GM18951 (cell line): ENCODE measurements around the gene CELA2A.
"Not testable (repeated sequence)": the region's sequence is repeated elsewhere in the genome, so short reads cannot be mapped to it uniquely, and the experiment has no call there.

Experiments
- POLR2A ChIP-seq: IDR thresholded peaks from 4 replicates; pipeline ENCODE4 v1.6.1; 2011; ENCODE audit warnings: mild to moderate bottlenecking; ENCODE audit not compliant: insufficient read length, insufficient read depth; ENCODE audit errors: extremely low read depth
- in situ Hi-C: fragments of 300-500 bp; cut with MboI; formaldehyde crosslinking; loops from one replicate; pipeline ENCODE4 v1.12.0; 2022; ENCODE audit warnings: low sequenced_read_pairs, mixed read lengths, inconsistent platforms; ENCODE audit not compliant: unreplicated experiment

The CELA2A gene

GRCh38 chr1:15459771-15460707 lies 3.5 kb downstream of the CELA2A start:
- in situ Hi-C loops, result no loop called here
- no peak for TF ChIP-seq POLR2A

DNA sequence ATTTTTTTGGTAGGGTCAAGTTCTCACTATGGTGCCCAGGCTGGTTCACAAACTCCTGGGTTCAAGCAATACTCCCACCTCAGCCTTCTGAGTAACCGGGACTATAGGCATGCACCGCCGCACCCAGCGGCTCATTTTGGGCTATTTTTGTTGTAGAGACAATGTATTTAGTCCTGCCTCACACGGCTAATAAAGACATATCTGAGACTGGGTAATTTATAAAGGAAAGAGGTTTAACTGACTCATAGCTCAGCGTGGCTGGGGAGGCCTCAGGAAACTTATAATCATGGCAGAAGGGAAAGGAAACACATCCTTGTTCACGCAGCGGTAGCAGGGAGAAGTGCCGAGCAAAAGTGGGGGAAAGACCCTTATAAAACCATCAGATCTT lies 4.2 kb downstream of the CELA2A start:
- no peak for TF ChIP-seq POLR2A
- in situ Hi-C loops, result no loop called here

DNA sequence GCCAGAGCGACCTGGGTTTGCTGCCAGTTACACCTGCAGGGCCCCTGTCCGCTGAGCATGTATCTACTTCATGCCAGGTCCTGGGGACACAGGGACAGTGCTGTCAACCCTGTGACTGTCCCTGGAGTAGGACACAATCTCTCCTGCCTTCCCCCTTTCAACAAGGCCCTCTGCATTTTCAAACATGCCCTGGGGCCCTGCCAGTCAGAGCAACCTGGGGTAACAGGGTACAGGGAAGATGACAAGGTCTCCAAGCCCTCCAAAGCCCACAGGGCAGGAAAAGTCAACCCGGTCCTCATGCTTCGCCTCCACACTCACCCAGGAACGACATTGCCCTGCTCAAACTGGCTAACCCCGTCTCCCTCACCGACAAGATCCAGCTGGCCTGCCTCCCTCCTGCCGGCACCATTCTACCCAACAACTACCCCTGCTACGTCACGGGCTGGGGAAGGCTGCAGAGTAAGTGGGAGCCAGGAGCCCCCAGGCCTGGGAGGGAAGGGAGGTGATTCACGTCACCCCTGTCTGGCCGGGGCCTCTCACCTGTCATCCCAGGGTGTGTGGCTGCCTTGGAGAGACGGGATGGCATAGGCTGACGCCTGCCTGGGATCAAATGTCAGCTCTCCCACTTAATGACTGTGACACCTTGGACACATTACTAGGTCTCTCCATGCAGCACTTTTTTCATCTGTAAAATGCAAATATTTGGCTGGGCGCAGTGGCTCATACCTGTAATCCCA lies 6.7 kb downstream of the CELA2A start:
- in situ Hi-C loops, result not testable (repeated sequence)

DNA sequence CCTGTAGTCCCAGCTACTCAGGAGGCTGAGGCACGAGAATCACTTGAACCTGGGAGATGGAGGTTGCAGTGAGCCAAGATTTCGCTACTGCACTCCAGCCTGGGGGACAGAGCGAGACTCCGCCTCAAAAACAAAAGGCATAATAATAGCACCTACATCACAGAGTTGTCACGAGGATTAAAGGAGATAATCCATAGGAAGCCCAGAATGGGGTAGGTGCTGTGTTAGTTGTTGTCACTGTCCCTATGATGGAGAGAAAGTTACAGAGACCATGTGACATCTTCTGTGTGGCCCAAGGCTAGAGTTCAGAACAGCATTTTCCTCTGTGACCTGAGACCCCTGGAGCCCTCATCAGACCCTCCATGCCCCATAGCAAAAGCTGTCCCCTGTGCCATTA lies 7.4 kb downstream of the CELA2A start:
- in situ Hi-C loops, result not testable (repeated sequence)

DNA sequence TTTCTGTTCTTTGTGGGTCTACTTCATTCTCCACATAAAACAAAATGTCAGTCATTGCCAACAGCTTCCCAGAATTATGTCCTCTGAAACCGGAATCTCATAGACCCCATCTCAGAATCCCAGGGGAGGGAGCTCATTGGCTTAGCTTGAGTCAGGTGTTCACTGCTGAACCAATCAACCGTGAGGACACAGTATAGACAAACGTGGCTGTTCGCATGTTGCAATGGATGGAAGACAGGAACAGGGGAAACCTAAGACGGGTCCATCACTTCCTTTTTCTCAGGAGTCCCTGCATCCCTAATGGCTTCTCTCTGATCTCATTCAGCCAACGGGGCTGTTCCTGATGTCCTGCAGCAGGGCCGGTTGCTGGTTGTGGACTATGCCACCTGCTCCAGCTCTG lies 9.1 kb downstream of the CELA2A start:
- TF ChIP-seq POLR2A, result no peak
- in situ Hi-C loops, result no loop called here

DNA sequence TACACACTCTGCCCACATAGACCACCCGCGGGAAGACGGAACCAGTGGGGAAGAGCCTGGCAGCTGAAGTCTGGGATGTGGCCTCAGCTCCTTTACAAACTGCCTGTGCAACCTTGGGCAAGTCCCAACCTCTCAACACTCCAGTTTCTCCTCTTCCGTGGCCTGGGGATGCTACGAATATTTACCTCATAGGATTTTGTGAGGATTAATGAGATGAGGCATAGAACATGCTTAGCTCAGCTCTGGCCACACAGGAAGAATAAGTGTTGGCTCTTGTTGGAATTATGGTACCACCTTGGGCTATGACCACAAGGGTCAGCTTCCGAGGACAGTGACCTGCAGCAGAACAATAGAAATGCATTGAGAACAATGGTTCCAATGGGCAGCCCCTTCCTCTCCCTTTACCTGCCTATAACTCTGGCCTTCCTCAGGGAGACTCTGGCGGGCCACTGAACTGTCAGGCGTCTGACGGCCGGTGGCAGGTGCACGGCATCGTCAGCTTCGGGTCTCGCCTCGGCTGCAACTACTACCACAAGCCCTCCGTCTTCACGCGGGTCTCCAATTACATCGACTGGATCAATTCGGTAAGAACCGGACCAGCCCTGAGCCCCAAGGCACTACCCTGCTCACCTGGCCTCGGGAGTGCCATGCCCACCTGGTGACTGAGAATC lies 10.6 kb downstream of the CELA2A start:
- in situ Hi-C loops, result not testable (repeated sequence)

- no peak for TF ChIP-seq POLR2A
- in situ Hi-C loops, result no loop called here
Measured at GRCh38 chr1:15468145-15468544, 11.6 kb downstream of the CELA2A start.

- no peak for TF ChIP-seq POLR2A
- in situ Hi-C loops, result no loop called here
Measured at GRCh38 chr1:15469361-15469760, 12.8 kb downstream of the CELA2A start.

DNA sequence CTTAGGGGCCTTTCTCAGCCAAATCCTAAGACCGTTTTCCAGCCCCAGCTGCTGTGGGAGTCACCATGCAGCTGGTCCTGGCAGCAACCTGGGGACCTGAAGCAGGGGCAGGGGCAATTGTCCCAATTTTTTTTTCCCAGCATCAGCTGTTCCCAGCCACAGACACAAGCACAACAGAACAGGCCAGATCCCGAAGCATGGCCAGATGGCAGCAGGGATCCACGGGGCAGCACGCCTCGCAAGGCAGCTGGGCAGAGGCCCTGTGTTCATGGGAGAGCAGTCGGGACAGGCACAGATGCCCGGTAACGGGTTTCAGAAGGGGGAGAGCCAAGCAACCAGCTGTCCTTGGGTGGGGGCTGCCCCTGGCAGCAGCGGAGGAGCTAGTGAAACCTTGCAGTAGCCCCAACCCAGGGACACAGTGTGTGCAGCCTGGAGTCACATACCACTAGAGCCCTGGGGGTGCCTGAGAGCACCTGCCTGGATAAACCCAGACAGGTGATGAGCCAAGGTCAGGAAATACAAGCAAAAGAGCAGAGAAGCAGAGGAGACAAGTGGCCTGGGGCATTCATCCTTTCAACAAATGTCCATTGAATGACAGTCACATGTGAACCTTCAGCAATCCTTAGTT lies 13.4 kb downstream of the CELA2A start:
- in situ Hi-C loops, result not testable (repeated sequence)

- in situ Hi-C loops, result not testable (repeated sequence)
Measured at GRCh38 chr1:15471067-15471466, 14.5 kb downstream of the CELA2A start.

DNA sequence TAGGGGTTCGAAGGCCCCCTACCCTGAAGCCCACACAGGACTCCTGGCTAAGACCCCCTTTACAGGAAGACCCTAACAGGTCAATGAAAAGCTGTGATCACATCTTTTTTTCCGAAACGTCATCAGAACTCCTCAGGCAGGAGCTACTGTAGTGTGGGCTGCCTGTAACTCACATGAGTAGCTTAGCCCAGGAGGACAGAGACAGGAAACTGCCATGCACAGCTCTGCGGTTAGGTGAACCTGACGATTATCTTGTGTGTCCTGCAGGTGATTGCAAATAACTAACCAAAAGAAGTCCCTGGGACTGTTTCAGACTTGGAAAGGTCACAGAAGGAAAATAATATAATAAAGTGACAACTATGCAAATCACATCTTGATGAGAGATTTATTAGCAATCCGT lies 15.2 kb downstream of the CELA2A start:
- in situ Hi-C loops, result not testable (repeated sequence)

DNA sequence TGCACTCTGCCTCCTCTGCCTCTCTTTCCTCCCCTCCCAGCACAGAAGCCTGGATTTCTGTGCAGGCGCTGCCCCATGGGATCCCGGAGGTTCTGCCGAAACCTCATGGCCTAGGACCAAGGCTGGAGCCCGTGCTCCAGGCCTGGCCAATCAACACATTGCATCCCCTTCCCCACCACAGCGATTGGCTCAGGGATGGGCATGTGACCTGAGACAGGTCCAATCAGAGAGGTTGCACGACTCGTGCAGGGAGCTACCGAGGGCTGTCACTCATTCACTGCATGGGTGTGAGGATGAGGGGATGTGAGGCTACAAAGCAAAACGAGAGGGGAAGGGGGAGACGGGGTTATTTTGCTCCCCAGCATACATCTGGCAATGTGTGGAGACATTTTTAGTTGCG lies 16.1 kb downstream of the CELA2A start:
- no peak for TF ChIP-seq POLR2A
- in situ Hi-C loops, result no loop called here

DNA sequence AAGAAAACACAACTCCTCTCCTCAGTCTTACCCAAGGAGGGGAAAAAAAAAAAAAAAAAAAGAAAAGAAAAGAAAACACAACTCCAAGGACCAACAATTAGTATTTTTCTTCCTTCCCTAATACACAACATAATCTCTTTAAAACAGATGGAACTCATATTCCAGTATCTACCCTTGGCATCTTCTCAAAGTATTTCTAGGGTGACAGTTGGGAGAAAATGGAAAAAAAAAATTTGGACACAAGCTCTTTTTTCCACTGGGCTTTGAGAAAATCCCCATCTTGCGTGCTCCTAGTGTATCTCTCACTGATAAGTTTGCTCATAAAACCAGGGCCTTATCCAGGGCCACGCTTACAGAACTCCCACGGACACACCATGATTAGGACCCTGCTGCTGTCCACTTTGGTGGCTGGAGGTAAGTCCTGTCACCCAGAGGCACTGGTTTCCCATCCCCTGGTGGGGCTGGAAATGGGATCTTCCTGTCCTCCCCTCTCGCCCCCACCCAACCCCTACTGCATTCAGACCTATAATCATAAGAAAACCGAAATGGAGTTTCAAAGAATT lies 19.3 kb downstream of the CELA2A start, which contains the start of gene CELA2B:
Gene CELA2B (plus strand): TSS at position 353 of the 563 bp plus-strand sequence. CDS start 22 bp downstream, at position 375.
- in situ Hi-C loops, result no loop called here
- no peak for TF ChIP-seq POLR2A
